ENCODE results near the gene PLA2G15.

DNA sequence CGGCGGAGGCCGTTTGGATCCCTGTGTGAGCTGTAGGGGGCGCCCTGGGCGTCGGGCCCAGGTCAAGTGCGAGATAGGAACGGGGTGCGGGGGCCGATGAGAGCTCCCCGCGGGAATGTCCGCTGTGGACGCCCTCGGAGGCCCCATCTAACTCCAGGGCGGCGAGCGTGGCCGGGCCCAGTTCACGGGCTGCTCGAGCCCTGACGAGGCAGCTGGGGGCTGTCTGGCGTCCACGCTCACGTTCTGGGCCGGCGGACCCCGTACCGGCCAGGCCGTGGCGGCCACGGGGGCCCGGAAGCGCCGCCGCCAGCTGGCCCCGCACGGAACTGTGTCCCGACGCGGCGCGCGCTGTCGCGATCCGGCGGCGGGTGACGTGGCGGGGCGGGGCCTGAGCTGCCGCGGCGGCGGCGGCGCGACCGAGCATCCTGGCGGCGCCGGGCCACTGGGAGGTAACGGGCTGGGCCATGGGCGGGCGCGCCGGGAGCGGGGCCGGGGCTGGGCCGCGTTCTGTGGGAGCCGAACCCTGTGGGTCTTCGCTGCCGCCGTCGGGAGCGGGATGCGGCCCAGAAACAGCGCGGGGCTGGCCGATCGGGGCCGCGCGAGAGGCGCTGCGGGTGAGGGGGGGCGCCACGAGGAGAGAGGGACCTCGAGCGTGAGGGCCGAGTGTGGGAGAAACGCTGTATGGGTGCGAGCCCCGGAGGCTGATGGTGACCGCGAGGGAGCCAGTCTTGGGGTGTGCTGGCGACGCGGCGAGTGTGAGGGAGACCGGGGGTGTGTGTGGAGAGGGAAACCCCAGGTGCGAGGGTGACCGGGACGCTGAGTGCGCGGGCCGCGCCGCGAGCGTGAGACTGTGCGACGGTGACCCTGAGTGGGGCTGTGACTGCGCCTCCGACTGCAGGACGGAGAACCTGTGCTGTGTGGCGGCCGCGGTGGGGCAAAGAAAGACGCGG lies 19.2 kb downstream of the PLA2G15 start, which contains the start of gene SLC7A6:
- TF ChIP-seq, protein P1, sequence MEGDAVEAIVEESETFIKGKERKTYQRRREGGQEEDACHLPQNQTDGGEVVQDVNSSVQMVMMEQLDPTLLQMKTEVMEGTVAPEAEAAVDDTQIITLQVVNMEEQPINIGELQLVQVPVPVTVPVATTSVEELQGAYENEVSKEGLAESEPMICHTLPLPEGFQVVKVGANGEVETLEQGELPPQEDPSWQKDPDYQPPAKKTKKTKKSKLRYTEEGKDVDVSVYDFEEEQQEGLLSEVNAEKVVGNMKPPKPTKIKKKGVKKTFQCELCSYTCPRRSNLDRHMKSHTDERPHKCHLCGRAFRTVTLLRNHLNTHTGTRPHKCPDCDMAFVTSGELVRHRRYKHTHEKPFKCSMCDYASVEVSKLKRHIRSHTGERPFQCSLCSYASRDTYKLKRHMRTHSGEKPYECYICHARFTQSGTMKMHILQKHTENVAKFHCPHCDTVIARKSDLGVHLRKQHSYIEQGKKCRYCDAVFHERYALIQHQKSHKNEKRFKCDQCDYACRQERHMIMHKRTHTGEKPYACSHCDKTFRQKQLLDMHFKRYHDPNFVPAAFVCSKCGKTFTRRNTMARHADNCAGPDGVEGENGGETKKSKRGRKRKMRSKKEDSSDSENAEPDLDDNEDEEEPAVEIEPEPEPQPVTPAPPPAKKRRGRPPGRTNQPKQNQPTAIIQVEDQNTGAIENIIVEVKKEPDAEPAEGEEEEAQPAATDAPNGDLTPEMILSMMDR (IDR thresholded peaks at IDR 0.05; ENCODE audit: insufficient read depth, low read length, poor library complexity, severe bottlenecking), result peak; percentile 71
- no peak for TF ChIP-seq EZH2phosphoT487 (conservative IDR thresholded peaks at IDR 0.05; ENCODE audit: low read length)
